Loucy (cell line): Measurements from ENCODE around the gene WASF3.

Experiments
- EZH2phosphoT487 ChIP-seq: fragments of 200-600 bp; IDR thresholded peaks from 2 replicates; pipeline ENCODE4 v1.6.1; 2018; ENCODE audit warnings: antibody characterized with exemption, mild to moderate bottlenecking, moderate library complexity, borderline replicate concordance
- TF ChIP-seq, protein P1 (sequence below): fragments of 200-600 bp; sonication (generic); conservative IDR thresholded peaks from 2 replicates; pipeline ENCODE4 v1.5.1; 2014; ENCODE audit warnings: mild to moderate bottlenecking, antibody characterized with exemption, low read length

DNA sequence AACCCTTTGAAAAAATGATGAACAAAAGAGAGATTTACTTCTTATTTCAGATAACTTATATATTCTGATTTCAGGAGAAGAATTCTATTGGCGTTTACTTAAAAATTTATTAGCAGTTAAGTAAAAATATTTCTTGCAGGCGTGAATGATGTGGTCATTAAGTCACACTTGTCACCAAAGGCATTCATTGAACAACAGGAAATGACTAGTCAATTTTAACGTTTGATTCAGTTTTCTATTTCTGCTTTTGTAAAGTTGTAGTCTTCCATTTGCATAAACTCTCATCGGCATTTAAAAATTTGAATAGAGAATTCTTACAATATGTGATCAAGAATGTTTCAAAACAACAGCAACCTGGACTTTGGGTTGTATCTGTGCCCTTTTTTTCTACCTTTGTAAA lies 119.7 kb downstream of the WASF3 start:
- TF ChIP-seq, protein P1, sequence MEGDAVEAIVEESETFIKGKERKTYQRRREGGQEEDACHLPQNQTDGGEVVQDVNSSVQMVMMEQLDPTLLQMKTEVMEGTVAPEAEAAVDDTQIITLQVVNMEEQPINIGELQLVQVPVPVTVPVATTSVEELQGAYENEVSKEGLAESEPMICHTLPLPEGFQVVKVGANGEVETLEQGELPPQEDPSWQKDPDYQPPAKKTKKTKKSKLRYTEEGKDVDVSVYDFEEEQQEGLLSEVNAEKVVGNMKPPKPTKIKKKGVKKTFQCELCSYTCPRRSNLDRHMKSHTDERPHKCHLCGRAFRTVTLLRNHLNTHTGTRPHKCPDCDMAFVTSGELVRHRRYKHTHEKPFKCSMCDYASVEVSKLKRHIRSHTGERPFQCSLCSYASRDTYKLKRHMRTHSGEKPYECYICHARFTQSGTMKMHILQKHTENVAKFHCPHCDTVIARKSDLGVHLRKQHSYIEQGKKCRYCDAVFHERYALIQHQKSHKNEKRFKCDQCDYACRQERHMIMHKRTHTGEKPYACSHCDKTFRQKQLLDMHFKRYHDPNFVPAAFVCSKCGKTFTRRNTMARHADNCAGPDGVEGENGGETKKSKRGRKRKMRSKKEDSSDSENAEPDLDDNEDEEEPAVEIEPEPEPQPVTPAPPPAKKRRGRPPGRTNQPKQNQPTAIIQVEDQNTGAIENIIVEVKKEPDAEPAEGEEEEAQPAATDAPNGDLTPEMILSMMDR, result no peak
- TF ChIP-seq EZH2phosphoT487, result no peak
